Esophagus squamous epithelium (tissue), 5 donors: ENCODE data around the gene WNT16. TPM values are rescaled to one million over a fixed set of nuclear protein-coding genes. Genes with fewer than 3 reads are reported as not detected.

ENCODE experiments used
- DNase-seq: peaks from one replicate; lab custom pipeline; 2025; lab: John Stamatoyannopoulos, UW
- H3K27ac ChIP-seq, 4 donors: fragments of 200-600 bp; sonication (generic); one replicate each; pipeline ENCODE4 v1.5.1; 2016 to 2019; ENCODE audit warnings: mild to moderate bottlenecking in 1 of 4
- H3K27me3 ChIP-seq, 4 donors: fragments of 200-600 bp; sonication (generic); 1 replicate in 3 of 4; 2 replicates in 1 of 4; pipeline versions ENCODE4 v1.5.1 to v1.6.0; 2017 to 2021; ENCODE audit warnings: antibody characterized with exemption in 1 of 4
- H3K36me3 ChIP-seq, 3 donors: fragments of 200-600 bp; sonication (generic); one replicate each; pipeline ENCODE4 v1.5.1; 2016 to 2019
- H3K4me1 ChIP-seq, 3 donors: fragments of 200-600 bp; sonication (generic); one replicate each; pipeline ENCODE4 v1.5.1; 2017 to 2019
- H3K4me3 ChIP-seq, 4 donors: fragments of 200-600 bp; sonication (generic); 1 replicate in 3 of 4; 2 replicates in 1 of 4; pipeline ENCODE4 v1.5.1; 2016 to 2019; ENCODE audit warnings: mild to moderate bottlenecking in 2 of 4, moderate library complexity in 1 of 4
- H3K9me3 ChIP-seq, 3 donors: fragments of 200-600 bp; sonication (generic); one replicate each; pipeline ENCODE4 v1.5.1; 2016 to 2019
- POLR2A ChIP-seq, 4 donors: fragments of 450-650 bp; IDR thresholded peaks; one replicate each; pipeline ENCODE4 v1.6.1; 2017; ENCODE audit warnings: antibody characterized with exemption in 4 of 4, mild to moderate bottlenecking in 4 of 4, moderate library complexity in 3 of 4
- WGBS, 2 donors: methylation state at CpG; one replicate each; pipeline ENCODE4 v1.1.5; 2018; 5-methylcytosine and 5-hydroxymethylcytosine counted together
- intact Hi-C: fragments of 100-400 bp; cut with DNase I; formaldehyde crosslinking; loops from one replicate; pipeline ENCODE4 v1.15.0; 2022
- total RNA-seq, 4 donors: library from RNA; depleted of rRNA; stranded (reverse); fragments of >200 nt; gene quantifications; one replicate each; pipeline ENCODE4 v1.1.0, GENCODE V29; 2016
- TF ChIP-seq, protein P1 (sequence below), 6 experiments: fragments of 450-650 bp in 4 of 6; fragments of 200-600 bp in 2 of 6; sonication (generic) in 2 of 6; IDR thresholded peaks; one replicate each; pipeline ENCODE4 v1.5.1; 2016 to 2019; ENCODE audit warnings: antibody characterized with exemption in 6 of 6, mild to moderate bottlenecking in 4 of 6, moderate library complexity in 4 of 6
- donor health status: DM: yes; HTN: yes; CAD: no.

The WNT16 gene
- total RNA-seq, 4 donors from 2014 or later, result 0.18 to 0.29 (median 0.19) TPM; not detected in 1

DNA sequence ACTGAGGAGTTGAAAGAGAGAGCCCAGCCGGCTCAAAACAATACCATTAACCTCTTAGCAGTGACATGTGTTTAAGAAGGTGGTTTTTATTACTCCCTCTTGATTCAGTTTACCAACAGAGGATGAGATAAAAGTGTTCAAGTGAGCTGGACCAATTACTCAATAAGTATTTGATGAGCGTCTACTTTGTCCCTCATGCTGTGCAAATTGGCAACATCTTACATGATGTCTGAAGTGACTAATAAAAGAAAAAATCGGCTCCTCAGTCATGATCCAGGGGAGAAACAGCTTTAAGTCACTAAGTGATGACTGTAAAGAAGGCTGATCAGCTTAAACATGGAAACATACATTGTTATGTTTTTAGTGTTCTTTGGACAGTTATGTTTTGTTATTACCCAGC, 7.8 kb downstream of the WNT16 start:
- H3K27ac ChIP-seq, result no peak overlapping the region
- no peaks in the 10 kb centered on the region for H3K9me3 ChIP-seq
- H3K4me1 ChIP-seq, result no peaks in the 10 kb centered on the region
- no peak for DNase-seq
- TF ChIP-seq, protein P1, sequence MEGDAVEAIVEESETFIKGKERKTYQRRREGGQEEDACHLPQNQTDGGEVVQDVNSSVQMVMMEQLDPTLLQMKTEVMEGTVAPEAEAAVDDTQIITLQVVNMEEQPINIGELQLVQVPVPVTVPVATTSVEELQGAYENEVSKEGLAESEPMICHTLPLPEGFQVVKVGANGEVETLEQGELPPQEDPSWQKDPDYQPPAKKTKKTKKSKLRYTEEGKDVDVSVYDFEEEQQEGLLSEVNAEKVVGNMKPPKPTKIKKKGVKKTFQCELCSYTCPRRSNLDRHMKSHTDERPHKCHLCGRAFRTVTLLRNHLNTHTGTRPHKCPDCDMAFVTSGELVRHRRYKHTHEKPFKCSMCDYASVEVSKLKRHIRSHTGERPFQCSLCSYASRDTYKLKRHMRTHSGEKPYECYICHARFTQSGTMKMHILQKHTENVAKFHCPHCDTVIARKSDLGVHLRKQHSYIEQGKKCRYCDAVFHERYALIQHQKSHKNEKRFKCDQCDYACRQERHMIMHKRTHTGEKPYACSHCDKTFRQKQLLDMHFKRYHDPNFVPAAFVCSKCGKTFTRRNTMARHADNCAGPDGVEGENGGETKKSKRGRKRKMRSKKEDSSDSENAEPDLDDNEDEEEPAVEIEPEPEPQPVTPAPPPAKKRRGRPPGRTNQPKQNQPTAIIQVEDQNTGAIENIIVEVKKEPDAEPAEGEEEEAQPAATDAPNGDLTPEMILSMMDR (IDR thresholded peaks at IDR 0.05), result no peak
- no peak for TF ChIP-seq POLR2A (IDR thresholded peaks at IDR 0.05)
- H3K27me3 ChIP-seq, result peaks cover 0 to 41% (median 2%) of the 10 kb centered on the region in 4 donors
- no peaks in the 10 kb centered on the region for H3K36me3 ChIP-seq
- H3K4me3 ChIP-seq, result no peak overlapping the region
- WGBS, 2 donors, result 65 to 70% methylated on average over 3 of the region's 3 CpGs
- intact Hi-C loops, result no loop called here

DNA sequence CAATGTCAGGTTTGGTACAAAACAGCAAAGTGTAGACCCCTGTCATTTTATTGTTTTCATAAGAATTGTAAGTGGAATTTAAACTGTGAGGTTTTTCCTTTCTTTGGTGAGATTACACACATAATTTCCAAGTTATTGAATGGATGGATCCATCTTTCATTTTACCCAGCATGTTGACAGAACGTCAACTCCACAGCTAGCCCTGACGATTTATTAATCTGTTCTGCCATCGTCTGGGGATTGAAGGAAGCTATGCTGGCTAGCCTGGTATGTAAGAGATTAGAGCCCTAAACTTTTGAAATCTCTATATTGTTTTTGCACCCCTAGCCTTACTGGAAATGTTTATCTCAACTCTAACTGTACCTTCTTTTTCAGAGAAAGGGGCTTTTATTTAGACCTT, 8.6 kb downstream of the WNT16 start:
- Histone ChIP-seq H3K4me3 (no peak overlapping the region), H3K36me3 (no peaks in the 10 kb centered on the region), H3K27me3 (peaks cover 0 to 32% (median 0%) of the 10 kb centered on the region in 4 donors), H3K9me3 (no peaks in the 10 kb centered on the region), H3K4me1 (no peaks in the 10 kb centered on the region), H3K27ac (no peak overlapping the region)
- WGBS, 2 donors, result 14 to 19% methylated on average over 3 of the region's 3 CpGs
- no peak for TF ChIP-seq POLR2A (IDR thresholded peaks at IDR 0.05)
- TF ChIP-seq, protein P1 (IDR thresholded peaks at IDR 0.05), result peak in 2 of 6 experiments; percentile 20 to 44
- intact Hi-C loops, result no loop called here
- no peak for DNase-seq

DNA sequence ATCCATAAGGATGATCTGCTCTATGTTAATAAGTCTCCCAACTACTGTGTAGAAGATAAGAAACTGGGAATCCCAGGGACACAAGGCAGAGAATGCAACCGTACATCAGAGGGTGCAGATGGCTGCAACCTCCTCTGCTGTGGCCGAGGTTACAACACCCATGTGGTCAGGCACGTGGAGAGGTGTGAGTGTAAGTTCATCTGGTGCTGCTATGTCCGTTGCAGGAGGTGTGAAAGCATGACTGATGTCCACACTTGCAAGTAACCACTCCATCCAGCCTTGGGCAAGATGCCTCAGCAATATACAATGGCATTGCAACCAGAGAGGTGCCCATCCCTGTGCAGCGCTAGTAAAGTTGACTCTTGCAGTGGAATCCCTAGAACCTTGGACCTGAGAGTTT, 10.3 kb downstream of the WNT16 start:
- no peak for TF ChIP-seq POLR2A (IDR thresholded peaks at IDR 0.05)
- TF ChIP-seq, protein P1 (IDR thresholded peaks at IDR 0.05), result no peak
- intact Hi-C loops, result no loop called here
- no peaks in the 10 kb centered on the region for H3K36me3 ChIP-seq
- no peak overlapping the region for H3K4me3 ChIP-seq
- no peaks in the 10 kb centered on the region for H3K9me3 ChIP-seq
- 68 to 74% methylated on average over 5 of the region's 5 CpGs for WGBS, 2 donors
- DNase-seq, result no peak
- H3K27me3 ChIP-seq, result peaks cover 0 to 18% (median 0%) of the 10 kb centered on the region in 4 donors
- H3K27ac ChIP-seq, result no peak overlapping the region
- H3K4me1 ChIP-seq, result no peaks in the 10 kb centered on the region

GRCh38 chr7:121341933-121342332, 13.1 kb downstream of the WNT16 start:
- H3K9me3 ChIP-seq, result no peaks in the 10 kb centered on the region

DNA sequence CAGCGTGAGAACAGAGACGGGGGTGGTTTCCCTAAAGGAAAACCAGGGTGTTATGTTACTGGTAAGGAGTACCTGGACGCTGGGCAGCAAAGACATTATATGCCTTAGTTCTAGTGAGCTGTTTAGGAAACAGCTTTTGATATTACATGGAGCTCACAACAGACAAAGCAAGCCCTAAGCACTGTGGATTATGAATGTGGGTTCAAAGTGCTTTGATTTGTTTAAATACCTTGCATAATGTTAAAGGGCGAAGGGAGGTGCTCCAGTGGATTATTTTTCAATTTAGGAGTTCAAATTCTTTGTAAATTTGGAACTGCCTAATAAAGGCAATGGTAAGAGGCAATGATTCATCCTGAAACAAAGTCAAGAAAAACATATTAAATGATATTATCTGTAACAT, 13.8 kb downstream of the WNT16 start:
- Histone ChIP-seq H3K27me3 (no peaks in the 10 kb centered on the region), H3K4me1 (no peaks in the 10 kb centered on the region), H3K4me3 (no peak overlapping the region), H3K36me3 (peaks cover 0 to 16% (median 0%) of the 10 kb centered on the region in 3 donors), H3K9me3 (no peaks in the 10 kb centered on the region), H3K27ac (no peak overlapping the region)
- DNase-seq, result no peak
- intact Hi-C loops, result no loop called here
- 87 to 89% methylated on average over 4 of the region's 4 CpGs for WGBS, 2 donors
- TF ChIP-seq, protein P1 (IDR thresholded peaks at IDR 0.05), result no peak
- TF ChIP-seq POLR2A (IDR thresholded peaks at IDR 0.05), result no peak

More at GRCh38 chr7:121341933-121342332, 13.1 kb downstream of the WNT16 start:
- TF ChIP-seq, protein P1 (IDR thresholded peaks at IDR 0.05), result no peak
- TF ChIP-seq POLR2A (IDR thresholded peaks at IDR 0.05), result no peak
- Histone ChIP-seq H3K27ac (no peak overlapping the region), H3K36me3 (peaks cover 0 to 10% (median 0%) of the 10 kb centered on the region in 3 donors), H3K27me3 (no peaks in the 10 kb centered on the region), H3K4me1 (no peaks in the 10 kb centered on the region), H3K4me3 (no peak overlapping the region)
- DNase-seq, result no peak
- intact Hi-C loops, result no loop called here
